Measurements from ENCODE around the gene MXRA8.

Gene MXRA8

DNA sequence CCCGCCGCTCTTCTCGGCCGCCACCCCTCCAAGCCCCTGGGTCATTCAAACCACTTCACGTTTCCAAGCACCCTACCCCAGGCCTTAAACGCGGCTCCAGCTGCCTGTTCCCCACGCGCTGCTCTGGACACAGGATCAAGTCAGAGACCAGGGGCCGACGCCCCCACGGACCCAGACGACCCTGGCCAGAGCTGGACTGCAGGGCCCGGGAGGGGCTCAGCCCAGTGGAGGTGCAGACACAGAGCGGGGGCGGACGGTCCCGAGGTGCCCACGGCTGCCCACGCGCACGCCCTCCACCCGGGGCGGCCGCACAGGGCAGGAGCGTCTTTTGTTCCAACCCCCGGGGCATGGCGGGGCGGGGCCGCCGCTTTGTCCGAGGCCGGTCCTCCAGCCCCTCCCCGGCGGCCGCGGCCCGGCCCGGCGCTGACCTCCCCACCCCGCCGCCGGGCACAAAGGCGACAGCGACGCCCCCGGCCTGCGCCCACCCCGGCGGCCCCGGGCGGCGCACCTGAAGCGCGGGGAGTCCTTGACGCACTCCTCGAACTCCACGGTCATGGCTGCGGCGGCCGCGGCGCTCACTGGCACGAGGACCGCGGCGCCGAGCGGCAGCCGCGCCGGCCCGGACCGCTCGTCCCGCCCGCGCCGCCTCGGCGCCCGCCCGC is 51.0 kb downstream of the MXRA8 start:
- no peak overlapping the region for H2AK5ac ChIP-seq (ENCODE audit: low read length, severe bottlenecking)
- H3K9me3 ChIP-seq (ENCODE audit: control insufficient read depth, low read length) = no peaks in the 10 kb centered on the region
- peak overlapping the region; percentile 23 for H2BK15ac ChIP-seq (ENCODE audit: low read depth, poor library complexity, severe bottlenecking)
- H4K91ac ChIP-seq (ENCODE audit: low read length) = peak overlapping the region; percentile 71
- 1% methylated on average over 61 of the region's 83 CpGs for WGBS
- H3K4ac ChIP-seq (ENCODE audit: low read depth in 1 of 2, low read length in 2 of 2) = peak overlapping the region; percentile 54 to 79
- H3K36me3 ChIP-seq (ENCODE audit: control insufficient read depth in 1 of 2, insufficient read depth in 2 of 2, low read depth in 1 of 2, low read length in 2 of 2) = peaks cover 20 to 53% of the 10 kb centered on the region in 2 experiments
- H3K23ac ChIP-seq (ENCODE audit: low read length in 2 of 2) = peak overlapping the region; percentile 73 to 84
- H2BK5ac ChIP-seq (ENCODE audit: low read depth, low read length, poor library complexity, severe bottlenecking) = no peak overlapping the region
- DNase-seq = peak; percentile 53
- H2BK12ac ChIP-seq (ENCODE audit: low read length in 2 of 2) = peak overlapping the region in 1 of 2 experiments; percentile 42
- peak overlapping the region; percentile 77 for H3K4me2 ChIP-seq (ENCODE audit: low read length, poor library complexity, severe bottlenecking)
- H4K8ac ChIP-seq (ENCODE audit: low read length) = no peak overlapping the region
- H3K9ac ChIP-seq (ENCODE audit: low read length) = peak overlapping the region; percentile 82
- H3K27ac ChIP-seq (ENCODE audit: low read length, poor library complexity, severe bottlenecking) = peak overlapping the region; percentile 26
- H2AFZ ChIP-seq (ENCODE audit: low read depth, low read length) = no peak overlapping the region
- peak overlapping the region; percentile 68 to 70 for H3K18ac ChIP-seq (ENCODE audit: low read depth in 1 of 2, low read length in 2 of 2)
- H3K14ac ChIP-seq (ENCODE audit: low read length in 2 of 2) = peak overlapping the region in 1 of 2 experiments; percentile 93
- H3K4me3 ChIP-seq (ENCODE audit: insufficient read depth in 1 of 2, low read depth in 1 of 2, low read length in 2 of 2) = peak overlapping the region; percentile 82 to 89
- H2BK120ac ChIP-seq (ENCODE audit: low read depth, low read length) = peak overlapping the region; percentile 62
- peaks cover 16% of the 10 kb centered on the region for H3K79me1 ChIP-seq (replicated peaks; ENCODE audit: low read length, poor library complexity, severe bottlenecking)
- peaks cover 60% of the 10 kb centered on the region for H3K4me1 ChIP-seq (ENCODE audit: control insufficient read depth, insufficient read depth, low read depth, low read length)
- no peaks in the 10 kb centered on the region for H3K27me3 ChIP-seq (ENCODE audit: control insufficient read depth in 1 of 2, insufficient read depth in 1 of 2, low read length in 2 of 2)

- 62% methylated on average over 27 of the region's 27 CpGs for WGBS
- H4K8ac ChIP-seq (ENCODE audit: low read length) = no peak overlapping the region
- H2AK5ac ChIP-seq (ENCODE audit: low read length, severe bottlenecking) = no peak overlapping the region
- H3K79me1 ChIP-seq (replicated peaks; ENCODE audit: low read length, poor library complexity, severe bottlenecking) = peaks cover 20% of the 10 kb centered on the region
- peaks cover 19 to 52% of the 10 kb centered on the region in 2 experiments for H3K36me3 ChIP-seq (ENCODE audit: control insufficient read depth in 1 of 2, insufficient read depth in 2 of 2, low read depth in 1 of 2, low read length in 2 of 2)
- H3K27me3 ChIP-seq (ENCODE audit: control insufficient read depth in 1 of 2, insufficient read depth in 1 of 2, low read length in 2 of 2) = no peaks in the 10 kb centered on the region
- H2BK12ac ChIP-seq (ENCODE audit: low read length in 2 of 2) = peak overlapping the region in 1 of 2 experiments; percentile 1
- no peaks in the 10 kb centered on the region for H3K9me3 ChIP-seq (ENCODE audit: control insufficient read depth, low read length)
- DNase-seq = peak; percentile 24
- H3K27ac ChIP-seq (ENCODE audit: low read length, poor library complexity, severe bottlenecking) = no peak overlapping the region
- peak overlapping the region in 1 of 2 experiments; percentile 79 for H3K4ac ChIP-seq (ENCODE audit: low read depth in 1 of 2, low read length in 2 of 2)
- peak overlapping the region; percentile 77 for H3K4me2 ChIP-seq (ENCODE audit: low read length, poor library complexity, severe bottlenecking)
- H2AFZ ChIP-seq (ENCODE audit: low read depth, low read length) = no peak overlapping the region
- H3K9ac ChIP-seq (ENCODE audit: low read length) = peak overlapping the region; percentile 82
- H2BK15ac ChIP-seq (ENCODE audit: low read depth, poor library complexity, severe bottlenecking) = no peak overlapping the region
- H3K4me1 ChIP-seq (ENCODE audit: control insufficient read depth, insufficient read depth, low read depth, low read length) = peaks cover 63% of the 10 kb centered on the region
- H2BK120ac ChIP-seq (ENCODE audit: low read depth, low read length) = no peak overlapping the region
- H2BK5ac ChIP-seq (ENCODE audit: low read depth, low read length, poor library complexity, severe bottlenecking) = no peak overlapping the region
- peak overlapping the region; percentile 82 to 89 for H3K4me3 ChIP-seq (ENCODE audit: insufficient read depth in 1 of 2, low read depth in 1 of 2, low read length in 2 of 2)
- peak overlapping the region; percentile 71 for H4K91ac ChIP-seq (ENCODE audit: low read length)
- no peak overlapping the region for H3K23ac ChIP-seq (ENCODE audit: low read length in 2 of 2)
- peak overlapping the region in 1 of 2 experiments; percentile 93 for H3K14ac ChIP-seq (ENCODE audit: low read length in 2 of 2)
- peak overlapping the region in 1 of 2 experiments; percentile 70 for H3K18ac ChIP-seq (ENCODE audit: low read depth in 1 of 2, low read length in 2 of 2)
These were observed 51.6 kb downstream of the MXRA8 start for GRCh38 chr1:1306661-1307260.

- H3K23ac ChIP-seq (ENCODE audit: low read length in 2 of 2) = no peak overlapping the region
These were observed 52.2 kb downstream of the MXRA8 start for GRCh38 chr1:1306070-1306660.

More at GRCh38 chr1:1306070-1306660, 52.2 kb downstream of the MXRA8 start:
- Histone ChIP-seq H2BK120ac (ENCODE audit: low read depth, low read length) (peak overlapping the region; percentile 36), H2AK5ac (ENCODE audit: low read length, severe bottlenecking) (peak overlapping the region; percentile 33), H3K27ac (ENCODE audit: low read length, poor library complexity, severe bottlenecking) (peak overlapping the region; percentile 81), H2BK5ac (ENCODE audit: low read depth, low read length, poor library complexity, severe bottlenecking) (no peak overlapping the region), H3K36me3 (ENCODE audit: control insufficient read depth in 1 of 2, insufficient read depth in 2 of 2, low read depth in 1 of 2, low read length in 2 of 2) (peaks cover 13 to 49% of the 10 kb centered on the region in 2 experiments), H3K4ac (ENCODE audit: low read depth in 1 of 2, low read length in 2 of 2) (peak overlapping the region in 1 of 2 experiments; percentile 74), H3K79me1 (replicated peaks; ENCODE audit: low read length, poor library complexity, severe bottlenecking) (peaks cover 22% of the 10 kb centered on the region), H3K27me3 (ENCODE audit: control insufficient read depth in 1 of 2, insufficient read depth in 1 of 2, low read length in 2 of 2) (no peaks in the 10 kb centered on the region), H2BK15ac (ENCODE audit: low read depth, poor library complexity, severe bottlenecking) (peak overlapping the region; percentile 26), H2AFZ (ENCODE audit: low read depth, low read length) (no peak overlapping the region), H3K4me2 (ENCODE audit: low read length, poor library complexity, severe bottlenecking) (peak overlapping the region; percentile 80), H3K14ac (ENCODE audit: low read length in 2 of 2) (peak overlapping the region in 1 of 2 experiments; percentile 93), H4K8ac (ENCODE audit: low read length) (peak overlapping the region; percentile 52), H3K18ac (ENCODE audit: low read depth in 1 of 2, low read length in 2 of 2) (peak overlapping the region; percentile 40 to 71), H3K4me3 (ENCODE audit: insufficient read depth in 1 of 2, low read depth in 1 of 2, low read length in 2 of 2) (peak overlapping the region in 1 of 2 experiments; percentile 89), H3K9ac (ENCODE audit: low read length) (peak overlapping the region; percentile 82), H2BK12ac (ENCODE audit: low read length in 2 of 2) (peak overlapping the region; percentile 35 to 89), H4K91ac (ENCODE audit: low read length) (peak overlapping the region; percentile 14), H3K4me1 (ENCODE audit: control insufficient read depth, insufficient read depth, low read depth, low read length) (peaks cover 63% of the 10 kb centered on the region), H3K9me3 (ENCODE audit: control insufficient read depth, low read length) (no peaks in the 10 kb centered on the region)
- peak; percentile 52 for DNase-seq
- WGBS = 47% methylated on average over 11 of the region's 11 CpGs
